ENCODE measurements around the gene OR4C12.
"Not testable (repeated sequence)": the region's sequence is repeated elsewhere in the genome, so short reads cannot be mapped to it uniquely, and the experiment has no call there.

The OR4C12 gene

DNA sequence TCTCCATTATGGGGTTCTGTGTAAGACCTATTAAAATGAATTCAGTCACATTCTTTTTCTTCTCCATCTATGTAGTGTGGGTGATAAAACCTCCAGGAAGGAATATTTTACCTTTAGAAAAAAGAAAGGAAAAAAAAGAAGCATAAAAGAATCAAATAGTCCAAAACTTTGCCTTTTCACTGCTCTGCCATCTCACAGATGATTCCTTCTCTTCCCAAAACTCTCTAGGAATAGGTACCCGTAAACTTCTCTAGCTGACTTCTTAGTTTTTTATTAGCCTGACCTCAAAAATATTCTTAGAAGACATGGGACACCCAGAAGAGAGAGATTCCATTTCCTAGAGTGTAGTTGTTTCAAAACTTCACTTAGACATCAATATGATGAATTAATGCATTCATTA lies at the start of gene OR4C12:
Gene OR4C12, minus strand, starts transcription at position 101 of the 400 bp plus-strand sequence. Its CDS starts 34 bp downstream, at position 67.
- not testable (repeated sequence) for DNase-seq (ENCODE audit: low read depth, low spot score)

DNA sequence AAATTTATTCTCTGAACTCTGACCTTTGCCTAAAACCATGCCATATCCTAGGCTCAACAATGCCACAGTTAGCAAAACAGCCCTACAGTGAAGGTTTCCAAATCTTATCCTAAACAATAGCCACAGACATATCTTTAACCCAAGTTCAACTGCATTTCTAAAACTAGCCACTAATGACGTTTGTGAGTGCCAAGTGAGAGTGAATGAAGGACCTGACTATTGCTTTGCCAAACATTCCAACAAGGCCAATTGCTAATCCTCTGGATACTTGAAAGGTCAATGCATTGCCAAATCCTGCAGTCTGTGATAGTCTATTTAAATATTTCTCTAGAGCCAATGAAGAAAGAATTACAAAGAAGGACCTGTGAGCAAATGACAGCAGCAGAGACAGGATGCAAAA lies 47.9 kb upstream of the OR4C12 start:
- DNase-seq (ENCODE audit: low read depth, low spot score), result no peak

DNA sequence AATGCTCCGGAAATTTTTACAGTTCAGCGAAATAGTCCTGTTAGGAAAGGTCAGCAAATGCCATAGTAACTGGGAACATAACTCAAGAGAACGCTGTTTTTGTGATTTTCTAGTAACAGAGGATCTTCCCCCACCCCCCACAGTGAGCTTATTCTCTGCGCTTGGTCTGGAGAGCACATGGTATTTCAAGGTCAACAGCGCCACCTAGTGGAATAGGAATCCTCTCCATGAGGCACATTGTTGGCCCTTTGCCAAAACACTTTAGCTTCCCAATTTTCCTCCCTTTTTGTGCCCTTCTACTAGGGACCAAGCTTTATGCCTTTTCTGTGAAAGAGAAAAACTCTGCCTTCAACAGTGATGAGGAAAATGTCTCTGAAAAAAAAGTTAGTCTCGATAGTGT lies 13.2 kb upstream of the OR4C12 start:
- DNase-seq (ENCODE audit: low read depth, low spot score), result peak; percentile 67

DNA sequence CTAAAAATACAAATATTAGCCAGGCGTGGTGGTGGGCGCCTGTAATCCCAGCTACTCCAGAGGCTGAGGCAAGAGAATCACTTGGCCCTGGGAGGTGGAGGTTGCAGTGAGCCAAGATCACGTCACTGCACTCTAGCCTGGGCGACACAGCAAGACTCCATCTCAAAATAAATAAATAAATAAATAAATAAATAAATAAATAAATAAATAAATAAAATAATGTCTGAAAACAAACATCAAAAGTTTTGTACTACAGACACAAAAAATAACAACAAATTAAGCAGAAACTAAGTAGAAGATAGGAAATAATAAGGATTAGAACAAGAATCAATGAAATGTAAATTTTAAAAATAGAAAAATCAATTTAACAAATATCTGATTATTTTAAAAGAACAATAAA lies 8.9 kb downstream of the OR4C12 start:
- not testable (repeated sequence) for DNase-seq (ENCODE audit: low read depth, low spot score)

DNA sequence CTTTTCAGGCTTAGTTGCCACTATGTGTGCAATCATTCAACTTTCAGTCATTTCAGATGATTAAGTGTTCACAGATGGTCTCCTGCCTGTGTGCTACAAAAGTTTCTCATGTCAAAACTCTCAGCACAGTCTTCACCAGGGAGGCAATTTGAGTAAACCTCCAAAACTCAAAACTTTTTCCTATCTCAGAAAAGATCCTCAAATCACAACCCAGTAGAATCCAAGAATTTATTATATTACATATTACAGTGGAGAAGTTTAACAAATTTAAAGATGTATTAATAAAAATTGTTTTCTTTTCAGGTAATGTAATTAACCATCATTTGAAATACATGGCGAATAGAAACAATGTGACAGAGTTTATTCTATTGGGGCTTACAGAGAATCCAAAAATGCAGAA lies 30.2 kb downstream of the OR4C12 start, which contains the start of gene OR4C13:
Gene OR4C13, plus strand, starts transcription at position 301 of the 400 bp plus-strand sequence. Its CDS starts 32 bp downstream, at position 333.
- DNase-seq (ENCODE audit: low read depth, low spot score), result no peak

DNA sequence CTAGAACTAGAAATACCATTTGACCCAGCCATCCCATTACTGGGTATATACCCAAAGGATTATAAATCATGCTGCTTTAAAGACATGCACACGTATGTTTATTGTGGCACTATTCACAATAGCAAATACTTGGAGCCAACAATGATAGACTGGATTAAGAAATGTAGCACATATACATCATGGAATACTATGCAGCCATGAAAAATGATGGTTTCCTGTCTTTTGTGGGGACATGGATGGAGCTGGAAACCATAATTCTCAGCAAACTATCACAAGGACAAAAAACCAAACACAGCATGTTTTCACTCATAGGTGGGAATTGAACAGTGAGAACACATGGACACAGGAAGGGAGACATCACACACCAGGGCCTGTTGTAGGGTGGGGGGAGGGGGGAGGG lies 33.6 kb downstream of the OR4C12 start:
- DNase-seq (ENCODE audit: low read depth, low spot score), result not testable (repeated sequence)

Measured in ELF-1 (cell line).